Lung (tissue), 12 donors: ENCODE data around the gene EFNA5. TPM values are rescaled to one million over a fixed set of nuclear protein-coding genes. Genes with fewer than 3 reads are reported as not detected.

Source experiments
- ATAC-seq: fragments of 200-7000 bp; cut with Tn5 transposase; one replicate; pipeline ENCODE4 v1.9.1; 2020; ENCODE audit warnings: moderate number of reproducible peaks; ENCODE audit not compliant: insufficient read depth, low FRiP score
- DNase-seq, 3 donors: peaks; one replicate each; pipeline ENCODE4 v3.0.0-alpha.2; 2013 to 2017
- H3K27ac ChIP-seq, 2 donors: one replicate each; pipeline ENCODE4 v1.5.1; 2013; ENCODE audit warnings: mild to moderate bottlenecking in 2 of 2, moderate library complexity in 2 of 2, control low read depth in 1 of 2, inconsistent platforms in 1 of 2, low read depth in 1 of 2, low read length in 1 of 2
- H3K27me3 ChIP-seq, 3 donors: one replicate each; pipeline ENCODE4 v1.5.1; 2013; ENCODE audit warnings: low read length in 2 of 3; ENCODE audit not compliant: control insufficient read depth in 3 of 3, insufficient read depth in 3 of 3
- H3K36me3 ChIP-seq, 4 donors: one replicate each; pipeline ENCODE4 v1.5.1; 2013; ENCODE audit warnings: low read length in 4 of 4, mild to moderate bottlenecking in 1 of 4, moderate library complexity in 1 of 4; ENCODE audit not compliant: control insufficient read depth in 4 of 4, insufficient read depth in 4 of 4
- H3K4me1 ChIP-seq, 5 donors: one replicate each; pipeline ENCODE4 v1.5.1; 2013; ENCODE audit warnings: low read length in 5 of 5, mild to moderate bottlenecking in 2 of 5, moderate library complexity in 1 of 5; ENCODE audit not compliant: control insufficient read depth in 5 of 5, insufficient read depth in 5 of 5
- H3K4me3 ChIP-seq: one replicate; pipeline ENCODE4 v1.5.1; 2013; ENCODE audit warnings: mild to moderate bottlenecking, control low read depth, moderate library complexity
- H3K9ac ChIP-seq, 2 donors: one replicate each; pipeline ENCODE4 v1.5.1; 2013; ENCODE audit warnings: low read length in 2 of 2, control low read depth in 1 of 2; ENCODE audit not compliant: insufficient read depth in 1 of 2
- H3K9me3 ChIP-seq, 4 donors: one replicate each; pipeline ENCODE4 v1.5.1; 2013; ENCODE audit warnings: low read length in 3 of 4, mild to moderate bottlenecking in 1 of 4, moderate library complexity in 1 of 4; ENCODE audit not compliant: control insufficient read depth in 4 of 4, insufficient read depth in 3 of 4
- WGBS, 2 donors: extraction: QIAGEN DNeasy Blood & Tissue Kit; methylation state at CpG; one replicate each; pipeline ENCODE4 v1.1.7; 2013; 5-methylcytosine and 5-hydroxymethylcytosine counted together
- polyA plus RNA-seq, 2 donors: library from polyadenylated mRNA; stranded (reverse); fragments of 200-250 nt; gene quantifications; one replicate each; pipeline ENCODE4 v1.2.1, GENCODE V29; 2013
- total RNA-seq, 2 donors: library from RNA; depleted of rRNA in 1 of 2; stranded (reverse); fragments of >200 nt in 1 of 2; gene quantifications; one replicate each; pipeline ENCODE4 v1.2.1, GENCODE V29; 2014 to 2021
- TF ChIP-seq, protein P1 (sequence below): IDR thresholded peaks from 2 replicates; pipeline ENCODE4 v1.5.1; 2012; ENCODE audit warnings: mild to moderate bottlenecking; ENCODE audit errors: control extremely low read depth, extremely low read depth
- donor health status: control.
- donor health status: control.
- donor health status: Bipolar disorder and iron deficiency.
- donor health status: healthy.
- donor health status: DM: yes; HTN: yes; CAD: no.

EFNA5 gene
- total and polyA plus RNA-seq, 4 donors, result 2.1 to 18.4 (median 7.8) TPM

DNA sequence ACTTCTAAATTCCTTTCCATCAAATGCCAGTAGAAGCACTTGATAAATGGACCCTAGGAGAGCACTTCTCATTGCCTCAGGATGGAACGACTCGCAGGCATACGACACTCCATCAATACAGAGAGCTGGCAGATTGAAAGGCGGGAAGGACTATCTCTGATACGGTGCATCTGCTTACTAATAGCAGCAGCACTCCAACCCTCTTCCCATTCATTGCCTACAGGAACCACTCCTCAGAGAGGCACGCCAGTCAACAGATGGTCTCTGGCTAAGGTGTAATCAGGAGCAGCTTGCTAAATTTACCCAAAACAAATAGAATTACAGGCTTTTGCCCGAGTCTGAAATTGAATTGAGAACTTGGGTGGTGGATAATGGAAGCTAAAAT lies 168.1 kb downstream of the EFNA5 start:
- Histone ChIP-seq H3K4me1 (peaks cover 0 to 14% (median 4%) of the 10 kb centered on the region in 5 donors), H3K27ac (no peak overlapping the region), H3K9ac (no peak overlapping the region), H3K9me3 (no peaks in the 10 kb centered on the region), H3K4me3 (no peak overlapping the region), H3K36me3 (no peaks in the 10 kb centered on the region), H3K27me3 (no peaks in the 10 kb centered on the region)
- 72 to 81% methylated on average over 7 of the region's 7 CpGs for WGBS, 2 donors
- TF ChIP-seq, protein P1, sequence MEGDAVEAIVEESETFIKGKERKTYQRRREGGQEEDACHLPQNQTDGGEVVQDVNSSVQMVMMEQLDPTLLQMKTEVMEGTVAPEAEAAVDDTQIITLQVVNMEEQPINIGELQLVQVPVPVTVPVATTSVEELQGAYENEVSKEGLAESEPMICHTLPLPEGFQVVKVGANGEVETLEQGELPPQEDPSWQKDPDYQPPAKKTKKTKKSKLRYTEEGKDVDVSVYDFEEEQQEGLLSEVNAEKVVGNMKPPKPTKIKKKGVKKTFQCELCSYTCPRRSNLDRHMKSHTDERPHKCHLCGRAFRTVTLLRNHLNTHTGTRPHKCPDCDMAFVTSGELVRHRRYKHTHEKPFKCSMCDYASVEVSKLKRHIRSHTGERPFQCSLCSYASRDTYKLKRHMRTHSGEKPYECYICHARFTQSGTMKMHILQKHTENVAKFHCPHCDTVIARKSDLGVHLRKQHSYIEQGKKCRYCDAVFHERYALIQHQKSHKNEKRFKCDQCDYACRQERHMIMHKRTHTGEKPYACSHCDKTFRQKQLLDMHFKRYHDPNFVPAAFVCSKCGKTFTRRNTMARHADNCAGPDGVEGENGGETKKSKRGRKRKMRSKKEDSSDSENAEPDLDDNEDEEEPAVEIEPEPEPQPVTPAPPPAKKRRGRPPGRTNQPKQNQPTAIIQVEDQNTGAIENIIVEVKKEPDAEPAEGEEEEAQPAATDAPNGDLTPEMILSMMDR, result no peak
- no peak for DNase-seq
- no peak for ATAC-seq

DNA sequence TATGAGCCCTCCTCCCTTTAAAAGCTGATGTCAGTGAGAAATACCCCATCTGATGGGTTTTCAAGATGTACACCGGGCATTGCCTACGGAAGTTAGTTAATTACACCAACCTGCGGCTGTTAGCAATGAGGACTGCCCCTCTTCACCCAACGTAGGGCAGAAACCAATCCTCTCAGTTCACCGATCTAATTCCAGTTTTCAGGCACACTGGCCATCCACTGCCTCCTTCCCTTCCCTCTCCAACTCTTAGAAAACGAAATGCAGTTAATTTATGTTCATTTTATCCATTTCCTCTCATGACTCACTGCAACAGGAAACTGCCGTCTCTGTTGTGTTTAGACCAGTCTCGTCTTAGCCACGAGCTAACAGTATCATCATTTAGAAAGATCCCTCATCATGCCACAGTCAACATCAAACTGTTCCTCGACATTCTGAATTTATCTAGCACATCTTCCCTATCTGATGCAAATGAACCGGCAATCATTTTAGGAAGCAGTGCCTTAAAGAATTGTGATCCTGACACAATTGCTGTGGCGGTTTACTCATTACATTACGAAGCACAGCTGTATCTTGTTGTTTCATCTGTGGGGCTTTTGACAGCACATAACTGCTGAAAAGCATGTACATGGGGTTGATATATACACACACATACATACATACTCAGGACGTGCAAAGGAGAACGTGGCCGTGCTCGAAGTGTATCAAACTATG lies 168.6 kb downstream of the EFNA5 start:
- TF ChIP-seq, protein P1, result no peak
- Histone ChIP-seq H3K36me3 (no peaks in the 10 kb centered on the region), H3K9ac (peak overlapping the region in 1 of 2 donors; percentile 0), H3K4me3 (no peak overlapping the region), H3K27ac (no peak overlapping the region), H3K27me3 (no peaks in the 10 kb centered on the region), H3K9me3 (no peaks in the 10 kb centered on the region), H3K4me1 (peaks cover 0 to 14% (median 4%) of the 10 kb centered on the region in 5 donors)
- no peak for ATAC-seq
- peak in 2 of 3 donors; percentile 58 to 64 for DNase-seq
- 55 to 60% methylated on average over 17 of the region's 17 CpGs for WGBS, 2 donors

DNA sequence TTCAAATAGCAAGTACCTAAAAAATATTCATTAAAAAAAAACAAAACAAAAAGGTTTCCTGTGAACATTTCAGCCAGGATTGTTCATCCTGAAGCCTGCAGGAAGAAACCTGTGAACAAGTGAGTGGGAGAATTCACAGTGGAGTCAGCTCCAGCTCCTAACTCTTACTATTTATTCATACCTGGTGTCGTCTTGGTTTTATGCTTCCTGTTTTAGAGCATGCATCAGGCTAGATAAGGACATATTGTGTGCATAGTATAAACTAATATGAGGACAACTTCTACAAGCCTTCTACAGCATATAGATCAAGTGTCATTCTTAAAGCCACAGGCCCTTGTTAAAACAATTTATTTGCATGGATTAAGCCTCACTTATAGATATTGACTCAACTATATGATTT lies 169.9 kb downstream of the EFNA5 start:
- no peaks in the 10 kb centered on the region for H3K36me3 ChIP-seq
- no peak overlapping the region for H3K9ac ChIP-seq
- H3K4me1 ChIP-seq, result peaks cover 0 to 12% (median 4%) of the 10 kb centered on the region in 5 donors
- DNase-seq (no peak), ATAC-seq (no peak)
- TF ChIP-seq, protein P1, result no peak
- no peak overlapping the region for H3K27ac ChIP-seq
- H3K9me3 ChIP-seq, result no peaks in the 10 kb centered on the region
- WGBS, 2 donors, result 16 to 29% methylated on average over 1 of the region's 1 CpG
- no peak overlapping the region for H3K4me3 ChIP-seq
- no peaks in the 10 kb centered on the region for H3K27me3 ChIP-seq

DNA sequence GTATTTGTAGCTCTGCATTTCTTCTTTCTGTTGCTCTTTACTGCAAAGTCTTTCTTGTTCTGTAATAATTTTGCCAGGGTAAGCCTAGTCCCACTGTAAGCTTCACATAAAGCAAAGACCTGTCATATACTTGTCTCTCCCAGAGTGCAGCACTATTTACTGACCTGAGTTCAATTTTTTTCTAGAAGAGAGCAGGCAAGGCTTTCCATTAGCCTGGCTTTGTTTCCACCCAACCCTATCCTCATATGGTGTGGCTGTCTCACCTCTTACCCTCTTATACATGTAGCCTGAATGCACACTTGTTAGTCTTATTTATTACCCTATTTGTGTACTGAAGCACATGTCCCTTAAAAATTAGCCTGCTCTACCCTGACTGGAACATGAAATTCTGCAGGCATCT lies 170.4 kb downstream of the EFNA5 start:
- Histone ChIP-seq H3K9ac (no peak overlapping the region), H3K27ac (no peak overlapping the region), H3K4me3 (no peak overlapping the region), H3K4me1 (peaks cover 0 to 7% (median 4%) of the 10 kb centered on the region in 5 donors), H3K9me3 (no peaks in the 10 kb centered on the region), H3K36me3 (no peaks in the 10 kb centered on the region), H3K27me3 (no peaks in the 10 kb centered on the region)
- DNase-seq, result no peak
- TF ChIP-seq, protein P1, result no peak
- no peak for ATAC-seq
